HG03025 (cell line): ENCODE measurements around the gene RAP1GAP.

ENCODE experiments used
- ATAC-seq: cut with Tn5 transposase; IDR thresholded peaks from one replicate; pipeline ENCODE4 v1.9.1; 2021; ENCODE audit warnings: mild to moderate bottlenecking, moderate library complexity; ENCODE audit not compliant: unreplicated experiment, low FRiP score

Gene RAP1GAP

DNA sequence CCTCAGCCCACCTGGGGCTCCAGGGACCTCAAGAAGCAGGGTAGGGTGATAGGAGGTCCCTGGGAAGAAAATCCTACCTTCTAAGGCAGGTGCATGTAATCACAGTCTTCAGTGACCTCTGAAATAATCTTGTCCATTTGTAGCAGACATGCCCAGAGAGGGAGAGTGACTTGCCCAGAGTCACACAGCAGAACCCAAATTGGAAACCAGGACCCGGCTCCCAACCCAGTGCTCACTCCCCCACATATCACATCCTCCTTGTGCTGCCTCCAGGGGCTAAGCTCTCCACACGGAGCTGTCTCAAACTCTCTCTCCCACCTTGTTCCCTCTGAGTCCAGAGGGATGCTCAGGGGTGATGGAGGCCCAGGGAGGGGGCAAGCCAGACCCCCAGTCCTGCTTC lies 72.5 kb downstream of the RAP1GAP start:
- ATAC-seq: no peak

DNA sequence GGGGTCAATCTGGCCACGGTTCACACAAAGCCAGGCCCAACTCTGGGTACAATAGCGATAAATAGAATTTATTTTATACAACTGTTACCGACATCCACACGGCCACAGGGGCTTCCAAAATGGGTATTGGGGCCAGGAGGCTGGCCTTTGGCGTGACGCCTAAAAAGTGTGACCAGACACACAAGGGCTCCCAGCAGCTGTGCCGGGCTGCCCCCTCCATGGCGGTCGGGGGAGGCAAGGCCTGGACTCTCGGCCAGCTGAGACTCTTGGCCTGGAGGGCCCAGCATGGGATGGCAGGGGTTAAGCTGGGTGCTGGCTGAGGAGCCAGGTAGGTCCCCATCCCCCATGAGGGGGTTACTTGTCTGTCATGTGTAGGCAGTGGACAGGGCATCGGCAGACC lies 73.0 kb downstream of the RAP1GAP start:
- no peak for ATAC-seq

DNA sequence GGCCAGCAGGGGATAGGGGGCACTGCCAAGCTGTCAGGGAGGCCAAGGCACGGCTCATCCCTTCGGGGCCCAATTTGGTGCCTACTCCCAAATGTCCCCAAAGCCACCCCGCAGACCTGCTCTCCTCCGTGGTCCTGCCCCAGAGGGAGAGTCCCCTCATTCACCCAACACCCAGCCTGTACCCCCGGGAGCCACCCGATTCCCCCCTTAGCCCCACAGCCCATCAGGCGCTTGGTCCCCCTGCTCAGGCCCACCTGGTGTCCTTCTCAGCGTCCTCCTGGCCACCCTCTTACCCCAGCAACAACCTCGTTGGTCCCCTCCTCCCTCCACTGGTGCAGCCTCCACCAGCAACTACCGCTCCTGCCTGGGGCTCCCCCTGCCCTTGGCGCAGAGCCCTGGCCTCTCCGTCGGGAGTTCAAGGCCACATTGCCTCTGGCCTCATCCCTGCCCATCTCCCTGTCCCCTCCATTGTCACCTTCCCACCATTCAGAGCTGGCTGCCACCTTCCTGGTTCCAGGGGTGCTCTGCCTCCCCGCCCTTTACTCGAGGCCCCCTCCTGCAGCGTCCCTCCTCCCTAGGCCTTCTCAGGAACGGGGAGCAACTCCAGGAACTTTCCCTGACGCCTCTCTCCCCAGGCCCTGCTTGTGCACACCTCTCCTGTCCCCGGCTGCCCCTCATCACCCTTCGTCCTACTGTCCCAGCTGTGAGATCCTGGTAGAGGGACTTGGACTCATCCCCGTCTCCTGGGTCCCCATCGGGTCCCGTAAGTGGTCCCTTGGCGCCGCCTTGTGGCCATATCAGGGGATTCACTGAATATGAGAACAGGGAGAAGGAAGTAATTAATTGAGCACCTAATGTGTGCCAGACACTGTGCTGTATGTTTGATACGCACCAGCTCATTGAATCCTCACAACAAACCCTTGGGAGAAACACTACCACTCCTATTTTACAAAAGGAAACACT lies 73.9 kb downstream of the RAP1GAP start:
- no peak for ATAC-seq

DNA sequence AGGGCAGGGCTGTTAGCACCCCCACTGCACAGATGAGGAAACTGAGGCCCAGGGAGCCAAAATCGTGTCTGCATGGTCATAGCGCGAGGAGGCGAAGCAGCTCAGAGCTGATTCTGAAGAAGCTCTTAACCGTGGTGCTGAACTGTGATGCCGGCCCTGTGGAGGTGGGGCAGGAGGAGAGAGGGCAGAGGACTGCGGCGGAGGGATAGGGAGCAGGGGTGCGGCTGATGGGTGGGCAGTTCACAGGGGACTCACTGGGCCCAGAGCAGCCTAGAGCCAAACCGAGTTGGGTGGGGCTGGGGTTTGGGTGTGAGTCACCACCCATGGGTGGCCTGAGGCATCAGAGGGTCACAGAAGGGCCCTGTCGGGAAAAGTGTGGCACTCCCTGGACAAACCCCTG lies 74.7 kb downstream of the RAP1GAP start:
- no peak for ATAC-seq

DNA sequence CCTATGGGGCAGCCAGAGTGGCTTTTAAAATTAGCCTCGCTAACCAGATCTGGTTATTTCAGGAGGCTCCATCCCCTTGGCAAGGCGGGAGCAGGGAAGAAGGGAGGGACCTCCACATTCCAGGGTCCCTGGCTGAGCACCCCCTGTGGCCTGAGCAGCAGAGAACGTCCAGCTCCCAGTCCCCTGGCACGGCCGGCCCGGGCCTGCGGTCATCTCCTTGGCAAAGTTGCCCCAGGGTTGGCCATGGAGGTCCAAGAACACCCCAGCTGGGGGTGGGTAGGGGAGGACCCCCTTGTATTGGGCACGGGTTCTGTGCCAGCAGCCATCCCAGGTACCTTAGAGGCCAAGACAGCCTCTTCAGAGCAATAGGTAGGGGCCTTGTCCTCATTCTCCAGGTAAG lies 75.9 kb downstream of the RAP1GAP start:
- ATAC-seq: no peak

DNA sequence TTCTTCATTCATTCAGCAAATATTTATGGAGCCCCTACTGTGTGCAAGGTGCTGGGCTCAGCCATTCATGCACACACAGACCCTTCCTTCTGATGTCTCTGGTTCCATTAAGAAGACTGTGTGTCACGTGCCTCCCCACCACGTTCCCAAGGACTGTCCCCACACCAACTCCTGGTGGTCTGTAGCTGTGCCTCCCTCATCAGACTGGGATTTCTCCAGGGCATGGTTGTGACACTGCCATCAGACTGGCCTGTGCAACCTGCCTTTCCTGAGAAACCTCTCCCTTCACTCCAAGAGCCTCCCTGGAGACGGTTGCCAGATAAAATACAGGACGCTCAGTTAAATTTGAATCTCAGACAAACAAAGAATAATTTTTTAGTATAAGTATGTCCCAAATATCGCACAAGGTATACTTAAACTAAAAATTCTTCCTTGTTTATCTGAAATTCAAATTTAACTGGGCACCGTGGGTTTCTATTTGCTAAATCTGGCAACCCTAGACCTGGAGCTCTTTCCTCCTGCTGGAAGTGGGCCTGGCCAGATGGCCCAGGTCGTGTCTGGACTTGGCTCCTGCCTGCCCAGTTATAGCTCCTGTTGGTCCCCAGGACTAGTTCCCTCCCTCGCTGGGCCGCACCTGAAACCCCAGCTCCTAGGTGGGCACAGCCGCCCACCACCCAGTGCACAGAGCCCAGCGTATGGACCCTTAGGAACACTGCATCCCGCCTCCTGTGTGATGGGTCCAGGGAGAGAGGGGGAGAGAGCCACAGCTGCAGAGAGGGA lies 76.9 kb downstream of the RAP1GAP start:
- ATAC-seq: no peak

DNA sequence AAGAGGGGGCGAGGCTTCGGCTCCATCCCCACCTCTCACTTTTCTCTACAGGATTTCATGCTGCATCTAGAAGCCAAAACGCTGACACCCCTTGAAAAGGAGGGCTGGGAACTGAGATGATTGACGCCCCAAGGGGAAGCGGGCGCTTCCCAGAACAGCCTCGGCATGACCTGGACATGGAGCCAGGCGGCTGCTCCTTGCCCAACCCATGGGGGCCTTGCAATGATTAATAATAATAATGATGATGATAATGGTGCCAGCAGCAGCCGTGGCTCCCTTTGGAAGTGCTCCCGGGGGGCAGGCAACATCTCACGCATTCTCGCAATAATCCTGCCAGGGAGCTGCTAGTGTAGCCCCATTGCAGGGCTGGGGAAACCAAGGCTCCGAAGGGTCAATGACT lies 78.2 kb downstream of the RAP1GAP start:
- no peak for ATAC-seq

DNA sequence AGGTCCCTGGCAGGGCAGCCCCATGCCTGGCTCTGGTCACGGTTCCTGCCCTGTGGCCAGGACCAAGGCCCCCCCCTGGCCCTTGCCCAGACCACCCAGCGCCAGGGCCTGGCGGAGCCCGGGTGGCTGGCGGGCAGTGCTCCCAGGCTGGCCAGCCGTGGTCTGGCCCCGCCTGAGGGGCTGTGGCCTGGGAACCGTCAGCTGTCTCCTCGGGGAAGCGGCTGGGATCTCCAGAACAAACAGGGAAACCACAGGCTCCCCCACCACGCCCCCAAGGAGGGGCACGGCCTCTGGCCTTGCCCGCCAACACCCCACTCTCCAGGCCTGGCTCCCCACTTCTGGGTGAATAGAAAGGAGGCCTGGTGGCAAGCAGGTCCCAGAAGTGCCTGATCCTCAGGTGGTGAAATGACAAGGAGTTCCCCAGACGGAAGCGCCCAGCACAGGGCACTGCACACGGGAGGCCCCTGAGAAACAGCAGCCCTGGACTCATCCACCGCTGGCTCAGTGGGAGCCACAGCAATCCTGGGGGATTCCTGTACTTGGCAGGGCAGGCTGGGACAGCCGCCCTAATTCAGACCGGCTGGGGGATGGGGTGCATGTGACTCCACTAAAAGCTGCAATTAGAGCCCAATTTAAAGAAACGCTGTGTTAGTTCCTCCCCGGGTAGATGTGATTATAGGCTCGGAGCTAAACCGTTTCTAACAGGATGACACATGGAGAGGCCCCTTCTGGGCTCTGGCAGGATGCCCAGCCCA lies 78.9 kb downstream of the RAP1GAP start:
- no peak for ATAC-seq

DNA sequence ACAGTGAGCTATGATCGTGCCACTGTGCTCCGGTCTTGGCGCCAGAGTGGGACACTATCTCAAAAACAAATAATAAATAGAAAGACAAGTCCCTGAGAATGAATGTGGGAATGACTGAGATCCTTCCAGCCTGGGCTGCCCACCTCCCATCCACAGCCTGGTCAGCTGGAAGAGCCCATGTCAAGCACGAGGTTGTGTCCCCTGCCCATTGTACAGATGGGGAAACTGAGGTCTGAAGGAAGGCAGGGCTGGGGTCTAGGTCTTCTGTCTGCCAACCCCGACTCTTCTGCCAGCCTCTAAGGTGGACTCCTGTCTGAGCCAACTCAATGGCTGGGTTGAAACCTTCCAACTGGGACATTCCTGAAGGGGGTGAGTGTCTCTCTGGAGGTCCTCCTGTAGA lies 79.5 kb downstream of the RAP1GAP start:
- no peak for ATAC-seq

DNA sequence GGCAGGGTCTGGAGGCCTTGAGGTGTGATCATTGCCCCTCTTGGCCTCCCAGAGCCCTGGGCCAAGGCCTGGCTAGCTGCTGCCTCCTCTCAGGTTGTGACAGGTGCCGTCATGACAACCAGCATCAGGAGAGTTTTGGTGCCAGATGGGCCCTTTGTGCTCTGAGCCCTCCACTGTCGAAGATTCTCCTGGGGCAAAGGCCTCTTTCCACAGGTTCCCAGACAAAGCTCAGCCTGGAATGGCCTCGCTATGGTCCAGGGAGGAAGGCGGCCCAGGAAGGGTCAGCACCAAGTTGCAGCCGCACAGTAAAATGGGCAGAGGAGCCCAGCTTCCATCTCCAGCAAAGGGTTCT lies 81.6 kb downstream of the RAP1GAP start:
- ATAC-seq: no peak

DNA sequence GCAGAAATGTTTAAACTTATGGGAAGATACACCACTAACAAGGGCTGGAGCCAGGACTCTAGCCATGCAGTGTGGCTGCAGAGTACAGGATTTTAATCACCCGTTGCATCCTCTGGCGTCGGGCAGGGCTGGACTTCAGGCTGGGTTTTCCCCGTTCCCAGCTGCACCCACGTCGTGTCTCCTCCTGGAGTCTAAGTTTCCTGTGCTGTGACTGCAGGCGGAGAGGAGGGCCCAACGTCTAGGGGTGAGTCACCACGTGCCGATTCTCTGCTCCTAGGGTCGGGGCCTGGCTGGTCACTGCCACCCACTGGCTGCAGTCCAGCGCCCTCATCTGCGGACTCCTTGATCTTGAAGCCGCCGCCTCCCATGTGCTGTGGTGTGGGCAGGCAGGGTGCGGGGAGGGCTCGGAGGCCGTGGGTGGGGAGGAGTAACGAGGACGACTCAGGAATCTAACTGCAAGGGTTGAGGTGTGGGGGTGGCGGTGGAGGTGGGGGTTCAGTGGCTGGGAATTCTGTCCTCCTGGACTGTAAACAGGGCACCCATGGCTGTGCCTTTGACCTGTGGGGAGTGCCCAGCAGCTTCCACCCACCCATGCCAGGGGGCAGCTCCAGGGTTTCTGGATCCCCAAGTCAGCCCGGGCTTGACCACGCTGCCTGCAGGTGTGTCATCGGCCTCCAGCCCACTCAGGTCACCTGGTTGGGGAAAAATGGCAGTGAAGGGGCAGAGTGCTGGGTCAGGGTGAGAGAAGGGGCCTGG lies 82.1 kb downstream of the RAP1GAP start:
- ATAC-seq: no peak

DNA sequence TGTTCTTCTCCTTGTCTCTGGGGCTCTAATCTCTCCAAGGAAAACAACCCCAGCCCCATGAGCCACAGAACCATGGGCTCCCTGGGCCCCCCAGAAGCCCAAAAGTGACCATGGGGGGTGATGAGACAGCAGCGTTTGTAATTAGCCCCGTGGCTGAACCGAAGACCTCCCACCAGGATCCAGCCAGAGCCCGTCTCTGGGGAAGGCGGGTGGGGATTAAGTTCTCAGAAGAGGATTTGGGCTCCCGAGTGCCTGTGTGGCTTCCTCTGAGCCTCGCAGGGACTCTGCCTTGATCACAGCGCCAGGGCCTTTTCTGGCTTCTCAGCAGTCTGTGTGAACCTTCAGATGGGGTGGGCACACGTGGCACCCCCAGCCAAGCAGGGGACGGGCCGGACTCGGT lies 82.9 kb downstream of the RAP1GAP start:
- ATAC-seq: no peak

DNA sequence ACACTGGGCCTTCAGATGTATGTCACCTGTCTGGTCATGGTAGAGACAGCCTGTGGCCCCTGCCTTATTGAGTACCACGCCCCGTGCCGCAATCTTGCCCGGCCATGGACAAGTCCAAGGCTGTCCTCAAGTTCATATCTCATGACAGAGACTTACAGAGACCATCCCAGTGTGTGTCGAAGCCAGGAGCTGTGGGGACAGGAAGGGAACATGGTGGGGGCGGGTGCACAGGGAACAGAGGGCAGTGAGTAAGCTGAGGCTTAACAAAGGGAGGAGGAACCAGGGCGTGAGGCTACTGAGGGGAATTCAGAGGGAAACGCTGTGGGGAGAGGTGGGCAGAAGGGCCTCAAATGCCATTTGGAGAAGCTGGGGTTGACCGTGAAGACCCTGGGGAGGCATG lies 84.1 kb downstream of the RAP1GAP start:
- no peak for ATAC-seq

DNA sequence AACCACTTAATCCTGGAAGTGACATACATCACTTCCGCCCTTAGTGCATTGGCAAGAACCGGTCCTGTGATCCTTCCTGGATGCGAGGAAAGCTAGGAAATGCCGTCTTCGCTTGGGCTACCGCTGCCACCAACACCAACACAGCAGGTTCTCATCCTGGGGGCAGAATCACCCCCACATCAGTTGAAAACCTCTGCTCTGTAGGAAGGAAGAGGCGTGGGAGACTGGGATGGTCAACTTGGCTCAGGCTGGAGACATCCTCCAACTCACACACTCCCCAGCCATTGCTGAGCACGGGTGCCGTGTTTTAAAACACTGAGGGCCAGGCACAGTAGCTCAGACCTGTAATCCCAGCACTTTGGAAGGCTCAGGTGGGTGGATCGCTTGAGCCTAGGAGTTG lies 85.1 kb downstream of the RAP1GAP start:
- no peak for ATAC-seq

DNA sequence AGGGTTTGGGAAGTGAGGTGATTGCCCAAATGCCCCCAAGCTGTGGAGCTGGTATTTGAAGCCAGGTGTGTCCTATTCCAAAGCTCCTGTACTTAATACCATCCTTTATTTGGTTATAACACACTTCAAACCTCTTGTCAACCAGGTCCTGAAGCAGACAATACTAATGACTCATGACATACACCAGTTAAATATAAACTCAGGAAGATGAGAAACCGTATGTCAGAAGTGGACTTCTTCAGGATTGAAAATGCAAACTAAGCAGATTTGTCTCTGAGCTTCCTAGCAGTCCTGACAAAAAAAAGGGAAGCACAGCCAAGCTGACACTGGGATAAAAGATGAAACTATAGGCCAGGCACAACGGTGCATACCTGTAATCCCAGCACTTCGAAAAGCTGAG lies 89.4 kb downstream of the RAP1GAP start:
- ATAC-seq: no peak

DNA sequence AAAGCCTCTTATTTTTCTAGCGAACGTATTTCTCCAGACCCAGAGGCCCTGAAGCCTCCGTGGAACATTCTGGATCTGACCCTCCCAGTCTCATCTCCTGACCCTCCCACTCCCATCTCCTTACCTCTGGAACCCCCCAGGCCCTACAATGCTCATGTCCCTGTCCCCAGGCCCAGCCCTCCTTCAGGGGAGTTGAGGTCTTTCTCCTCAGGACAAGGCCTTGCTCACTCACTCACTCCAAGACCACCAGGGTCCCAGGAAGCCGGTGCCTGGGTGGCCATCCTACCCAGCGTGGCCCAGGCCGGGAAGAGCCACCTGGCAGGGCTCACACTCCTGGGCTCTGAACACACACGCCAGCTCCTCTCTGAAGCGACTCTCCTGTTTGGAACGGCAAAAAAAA lies 91.2 kb downstream of the RAP1GAP start:
- ATAC-seq: no peak

DNA sequence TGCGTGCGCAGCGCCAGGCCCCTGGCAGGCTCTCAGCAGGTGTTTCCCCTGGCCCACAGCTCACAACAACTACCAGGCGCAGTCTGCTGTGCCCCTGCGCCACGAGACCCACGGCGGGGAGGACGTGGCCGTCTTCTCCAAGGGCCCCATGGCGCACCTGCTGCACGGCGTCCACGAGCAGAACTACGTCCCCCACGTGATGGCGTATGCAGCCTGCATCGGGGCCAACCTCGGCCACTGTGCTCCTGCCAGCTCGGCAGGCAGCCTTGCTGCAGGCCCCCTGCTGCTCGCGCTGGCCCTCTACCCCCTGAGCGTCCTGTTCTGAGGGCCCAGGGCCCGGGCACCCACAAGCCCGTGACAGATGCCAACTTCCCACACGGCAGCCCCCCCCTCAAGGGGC lies 91.8 kb downstream of the RAP1GAP start:
- ATAC-seq: no peak

DNA sequence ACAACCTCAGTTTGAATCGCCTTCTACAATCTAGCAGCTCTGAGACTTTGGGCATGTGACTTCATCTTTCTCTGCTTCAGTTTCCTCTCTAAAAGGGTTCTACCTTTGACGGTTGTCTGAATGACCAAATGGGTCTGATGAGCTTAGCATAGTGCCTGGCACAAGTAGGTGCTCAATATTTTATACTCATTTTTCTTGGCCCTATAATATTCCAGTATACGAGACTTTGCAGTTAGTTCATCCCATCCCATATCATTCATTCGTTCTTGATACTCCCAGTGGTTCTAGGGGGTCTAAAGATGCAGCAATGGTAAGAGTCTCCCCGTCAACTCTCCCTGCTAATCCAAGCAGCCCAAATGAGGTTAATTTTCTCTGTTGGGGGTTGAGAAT lies 92.4 kb downstream of the RAP1GAP start:
- no peak for ATAC-seq

DNA sequence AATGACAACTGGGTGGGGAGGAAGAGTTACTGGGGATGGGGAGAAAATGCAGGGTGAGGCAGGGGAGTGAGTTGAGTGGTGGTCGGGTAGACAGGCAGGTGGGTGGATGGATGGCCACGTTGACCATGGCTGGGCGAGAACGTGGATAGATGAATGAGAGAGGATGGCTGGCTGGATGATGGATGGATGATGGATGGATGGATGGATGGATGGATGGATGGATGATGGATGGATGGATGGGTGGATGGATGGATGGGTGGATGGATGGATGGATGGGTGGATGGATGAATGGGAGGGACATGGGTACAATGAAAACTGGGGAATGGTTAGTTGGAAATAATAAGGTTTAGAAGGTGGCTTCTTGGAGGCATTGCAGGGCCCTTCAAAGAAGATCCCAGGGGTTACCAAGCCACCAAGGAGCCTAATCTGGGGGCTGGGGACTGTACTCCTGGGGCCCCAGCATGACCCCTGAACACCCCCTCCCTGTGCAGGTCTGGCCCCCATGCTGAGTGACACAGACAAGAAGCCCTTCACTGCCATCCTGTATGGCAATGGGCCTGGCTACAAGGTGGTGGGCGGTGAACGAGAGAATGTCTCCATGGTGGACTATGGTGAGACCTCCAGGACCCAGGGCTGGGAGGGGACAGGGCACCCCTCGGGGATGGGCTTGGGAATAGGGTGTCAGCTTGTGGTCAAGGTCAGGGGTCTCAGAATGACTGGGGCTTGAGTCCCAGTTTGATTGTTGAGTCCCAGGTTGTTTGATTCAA lies 92.9 kb downstream of the RAP1GAP start:
- ATAC-seq: no peak
